Uterus (tissue), 2 donors: Measurements from ENCODE around the gene CDH13.

Experiments
- CTCF ChIP-seq, 4 experiments: fragments of 200-600 bp in 2 of 4; fragments of 450-650 bp in 2 of 4; sonication (generic) in 2 of 4; IDR thresholded peaks; one replicate each; pipeline ENCODE4 v1.5.1; 2016 to 2019; ENCODE audit warnings: antibody characterized with exemption in 4 of 4, mild to moderate bottlenecking in 2 of 4, moderate library complexity in 1 of 4
- POLR2A ChIP-seq, 2 donors: fragments of 450-650 bp; IDR thresholded peaks; one replicate each; pipeline ENCODE4 v1.6.1; 2016; ENCODE audit warnings: antibody characterized with exemption in 2 of 2, mild to moderate bottlenecking in 1 of 2, moderate library complexity in 1 of 2

GRCh38 chr16:83117810-83118209, 491.0 kb downstream of the CDH13 start:
- TF ChIP-seq CTCF (IDR thresholded peaks at IDR 0.05) (no peak), POLR2A (IDR thresholded peaks at IDR 0.05) (no peak)
